Muscle layer of colon (tissue), 2 donors: ENCODE measurements around the gene CCR6.
"Not testable (repeated sequence)": the region's sequence is repeated elsewhere in the genome, so short reads cannot be mapped to it uniquely, and the experiment has no call there.

ENCODE experiments used
- H3K27ac ChIP-seq: one replicate; pipeline ENCODE4 v1.7.0; 2013; ENCODE audit warnings: low read depth, mild to moderate bottlenecking, low read length, moderate library complexity
- H3K27me3 ChIP-seq, 2 donors: one replicate each; pipeline ENCODE4 v1.7.0; 2013; ENCODE audit warnings: low read length in 2 of 2, mild to moderate bottlenecking in 2 of 2; ENCODE audit not compliant: insufficient read depth in 2 of 2, control insufficient read depth in 1 of 2
- H3K36me3 ChIP-seq: one replicate; pipeline ENCODE4 v1.7.0; 2013; ENCODE audit warnings: mild to moderate bottlenecking, low read length; ENCODE audit not compliant: insufficient read depth
- H3K4me1 ChIP-seq: one replicate; pipeline ENCODE4 v1.7.0; 2013; ENCODE audit warnings: mild to moderate bottlenecking, low read length; ENCODE audit not compliant: insufficient read depth
- H3K4me3 ChIP-seq, 2 donors: one replicate each; pipeline ENCODE4 v1.7.0; 2013; ENCODE audit warnings: low read length in 2 of 2, low read depth in 1 of 2, mild to moderate bottlenecking in 1 of 2, moderate library complexity in 1 of 2
- H3K9ac ChIP-seq: one replicate; pipeline ENCODE4 v1.7.0; 2013; ENCODE audit warnings: low read length
- H3K9me3 ChIP-seq: one replicate; pipeline ENCODE4 v1.7.0; 2013; ENCODE audit warnings: mild to moderate bottlenecking, low read length
- donor health status: abdominal sarcoma.
- donor health status: Adenocarcinoma of cecum.

Gene CCR6

GRCh38 chr6:167164261-167164660 lies 41.4 kb downstream of the CCR6 start:
- no peaks in the 10 kb centered on the region for H3K9me3 ChIP-seq
- H3K36me3 ChIP-seq: no peaks in the 10 kb centered on the region
- no peak overlapping the region for H3K9ac ChIP-seq
- no peak overlapping the region for H3K4me3 ChIP-seq
- H3K27ac ChIP-seq: no peak overlapping the region
- H3K4me1 ChIP-seq: no peaks in the 10 kb centered on the region
- no peaks in the 10 kb centered on the region for H3K27me3 ChIP-seq

- Histone ChIP-seq H3K36me3 (no peaks in the 10 kb centered on the region), H3K4me1 (no peaks in the 10 kb centered on the region), H3K9ac (no peak overlapping the region), H3K27ac (no peak overlapping the region), H3K9me3 (no peaks in the 10 kb centered on the region), H3K4me3 (no peak overlapping the region), H3K27me3 (no peaks in the 10 kb centered on the region)
These were observed 43.1 kb downstream of the CCR6 start for GRCh38 chr6:167165858-167166471.

GRCh38 chr6:167167699-167168098 lies 44.8 kb downstream of the CCR6 start:
- not testable (repeated sequence) for H3K9ac ChIP-seq, H3K4me3 ChIP-seq, H3K9me3 ChIP-seq, H3K4me1 ChIP-seq, H3K27me3 ChIP-seq, H3K27ac ChIP-seq, H3K36me3 ChIP-seq

DNA sequence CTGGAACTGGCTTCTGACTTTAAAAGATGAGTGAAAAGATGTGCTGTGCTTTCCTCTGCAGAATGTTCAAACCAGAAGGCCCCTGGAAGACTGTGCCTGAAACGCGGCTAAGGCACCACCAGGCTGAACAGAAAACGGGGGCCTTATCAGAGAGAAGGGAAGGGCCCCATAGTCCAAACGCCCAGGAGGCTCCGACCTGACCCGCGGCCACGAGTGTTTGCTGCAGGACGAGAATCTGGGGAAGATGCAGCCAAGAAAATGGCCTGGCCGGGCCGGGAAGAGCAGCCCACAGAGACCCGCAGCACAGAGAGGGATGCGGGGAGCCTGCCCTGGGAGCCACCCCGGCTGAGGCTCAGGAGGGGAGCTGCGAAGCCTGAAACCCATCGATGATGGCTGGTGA lies 45.4 kb downstream of the CCR6 start:
- not testable (repeated sequence) for H3K4me1 ChIP-seq, H3K27me3 ChIP-seq

DNA sequence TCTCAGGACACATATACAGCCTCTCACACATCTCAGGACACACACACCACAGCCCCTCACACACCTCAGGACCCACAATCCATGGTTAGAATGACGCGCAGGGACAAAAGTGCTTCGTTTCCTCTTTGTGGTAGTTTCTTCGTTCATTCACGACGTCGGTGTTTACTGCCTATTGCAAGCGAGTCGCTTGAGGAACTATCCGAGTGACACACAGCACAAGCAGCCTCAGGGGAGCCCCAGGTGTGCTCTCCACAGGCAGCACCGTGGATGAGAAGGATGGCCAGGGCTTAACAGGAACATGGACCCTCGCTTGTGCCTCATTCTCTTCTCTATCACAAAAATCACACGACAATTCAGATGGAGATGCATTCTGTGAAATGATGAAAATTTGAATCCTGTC lies 47.0 kb downstream of the CCR6 start:
- H3K27ac ChIP-seq, H3K4me3 ChIP-seq, H3K4me1 ChIP-seq, H3K9ac ChIP-seq, H3K36me3 ChIP-seq, H3K27me3 ChIP-seq, H3K9me3 ChIP-seq: not testable (repeated sequence)

More for the DNA sequence above, 45.4 kb downstream of the CCR6 start:
- H3K27ac ChIP-seq, H3K9me3 ChIP-seq, H3K9ac ChIP-seq, H3K36me3 ChIP-seq, H3K4me3 ChIP-seq: not testable (repeated sequence)

DNA sequence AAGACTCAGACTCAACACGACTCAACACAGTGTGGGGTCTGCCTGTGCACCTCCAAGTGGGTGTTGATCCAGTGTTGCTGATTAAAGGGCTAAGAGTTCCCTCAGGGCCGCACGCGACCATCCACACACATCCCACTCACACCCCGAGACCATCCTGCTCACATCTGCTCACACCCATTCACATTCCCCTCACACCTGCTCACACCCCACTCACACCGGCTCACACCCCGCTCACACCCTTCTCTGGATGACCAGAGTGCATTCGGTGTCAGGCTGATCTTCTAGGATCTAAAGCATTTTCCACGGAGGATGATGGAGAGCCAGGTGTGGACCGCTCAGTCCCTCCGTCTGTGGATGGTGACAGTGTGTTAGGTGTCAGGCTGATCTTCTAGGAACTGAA lies 48.4 kb downstream of the CCR6 start:
- H3K36me3 ChIP-seq, H3K4me1 ChIP-seq, H3K9ac ChIP-seq, H3K27ac ChIP-seq, H3K9me3 ChIP-seq, H3K27me3 ChIP-seq, H3K4me3 ChIP-seq: not testable (repeated sequence)

- not testable (repeated sequence) for H3K9ac ChIP-seq, H3K27ac ChIP-seq, H3K27me3 ChIP-seq, H3K4me1 ChIP-seq, H3K4me3 ChIP-seq, H3K9me3 ChIP-seq, H3K36me3 ChIP-seq
These were observed 49.1 kb downstream of the CCR6 start for GRCh38 chr6:167172011-167172410.

GRCh38 chr6:167177271-167177670 lies 54.4 kb downstream of the CCR6 start:
- H3K9me3 ChIP-seq, H3K27me3 ChIP-seq, H3K27ac ChIP-seq, H3K4me3 ChIP-seq, H3K36me3 ChIP-seq, H3K4me1 ChIP-seq, H3K9ac ChIP-seq: not testable (repeated sequence)

DNA sequence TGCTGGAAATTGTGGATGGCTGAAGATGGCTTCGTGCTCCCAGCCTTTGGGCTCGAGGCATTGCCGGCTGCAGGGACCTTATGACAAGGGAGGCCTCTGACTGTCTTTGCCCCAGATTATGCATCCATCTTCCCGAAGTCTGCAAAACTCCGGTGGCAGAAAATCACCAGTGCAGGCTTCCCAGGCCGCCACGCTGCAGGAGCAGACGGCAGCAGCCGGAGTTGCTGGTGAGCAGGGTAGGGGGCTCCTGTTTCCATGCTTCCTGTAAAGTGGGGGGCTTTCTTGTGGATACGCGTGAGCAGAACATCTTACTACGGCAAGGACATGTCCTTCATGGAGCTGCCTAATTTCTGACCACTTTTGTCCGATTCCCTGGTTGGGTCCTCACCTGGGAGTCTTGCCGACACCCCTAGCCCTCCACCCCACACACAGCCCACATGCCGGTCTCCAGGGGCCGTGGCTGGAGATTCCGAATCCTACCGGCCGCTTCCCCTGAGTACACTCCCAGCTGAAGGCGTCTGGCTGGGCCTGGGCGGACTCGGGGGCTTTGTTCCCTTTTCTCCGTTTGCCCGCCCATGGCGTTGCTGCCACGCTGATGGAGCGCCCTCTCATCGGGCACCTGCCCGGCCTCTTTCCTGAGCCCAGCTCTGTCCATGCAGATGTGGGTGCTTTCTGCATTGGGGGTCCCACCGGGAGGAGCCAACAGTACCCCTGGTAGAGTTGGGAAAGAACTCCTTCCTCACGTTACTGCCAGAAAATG lies 56.2 kb downstream of the CCR6 start:
- H3K9ac ChIP-seq, H3K27me3 ChIP-seq, H3K9me3 ChIP-seq, H3K36me3 ChIP-seq, H3K4me1 ChIP-seq, H3K27ac ChIP-seq, H3K4me3 ChIP-seq: not testable (repeated sequence)

GRCh38 chr6:167180086-167180485 lies 57.2 kb downstream of the CCR6 start:
- not testable (repeated sequence) for H3K4me3 ChIP-seq, H3K9ac ChIP-seq, H3K27ac ChIP-seq, H3K36me3 ChIP-seq, H3K4me1 ChIP-seq, H3K9me3 ChIP-seq, H3K27me3 ChIP-seq

GRCh38 chr6:167181351-167181750 lies 58.5 kb downstream of the CCR6 start:
- H3K4me3 ChIP-seq, H3K4me1 ChIP-seq, H3K36me3 ChIP-seq, H3K27me3 ChIP-seq, H3K9me3 ChIP-seq, H3K27ac ChIP-seq, H3K9ac ChIP-seq: not testable (repeated sequence)

DNA sequence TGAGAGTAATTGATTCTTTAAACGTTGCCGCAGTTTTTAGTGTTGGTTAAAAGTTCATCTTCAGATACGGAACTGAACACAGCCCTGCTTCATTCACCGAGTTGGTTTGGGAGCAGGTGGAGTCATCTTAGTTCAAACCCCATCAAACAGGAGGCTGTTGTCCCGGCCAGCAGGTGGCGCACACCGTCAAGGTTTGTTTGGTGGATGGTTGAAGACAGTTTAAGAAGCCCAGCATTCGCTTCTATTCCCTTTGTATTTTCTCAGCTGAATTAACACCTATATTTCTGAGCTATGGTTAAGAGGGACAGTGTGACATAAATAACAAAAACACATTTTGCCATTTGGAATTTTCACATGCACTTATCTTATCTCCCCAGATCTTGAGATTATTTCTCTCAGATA lies 60.0 kb downstream of the CCR6 start:
- H3K27ac ChIP-seq, H3K27me3 ChIP-seq, H3K9me3 ChIP-seq, H3K4me3 ChIP-seq, H3K9ac ChIP-seq, H3K36me3 ChIP-seq, H3K4me1 ChIP-seq: not testable (repeated sequence)
